GM12892 (cell line): Measurements from ENCODE around the gene TFAP2A.

Experiments
- DNase-seq: peaks from one replicate; pipeline ENCODE4 v3.0.0; 2011; ENCODE audit not compliant: insufficient read length
- FAIRE-seq: peaks from 2 replicates; lab custom pipeline; 2011; peaks lifted over from hg19 to GRCh38; lab: Jason Lieb, UNC
- POLR2A ChIP-seq: IDR thresholded peaks from 2 replicates; pipeline ENCODE4 v1.6.1; 2011; ENCODE audit warnings: low read depth, low read length, control low read depth
- POLR2AphosphoS5 ChIP-seq: IDR thresholded peaks from 2 replicates; pipeline ENCODE4 v1.6.1; 2011; ENCODE audit warnings: low read depth, low read length, control low read depth
- TAF1 ChIP-seq: IDR thresholded peaks from 2 replicates; pipeline ENCODE4 v1.6.1; 2011; ENCODE audit warnings: low read depth, mild to moderate bottlenecking, control low read depth, low read length, borderline replicate concordance

The TFAP2A gene

DNA sequence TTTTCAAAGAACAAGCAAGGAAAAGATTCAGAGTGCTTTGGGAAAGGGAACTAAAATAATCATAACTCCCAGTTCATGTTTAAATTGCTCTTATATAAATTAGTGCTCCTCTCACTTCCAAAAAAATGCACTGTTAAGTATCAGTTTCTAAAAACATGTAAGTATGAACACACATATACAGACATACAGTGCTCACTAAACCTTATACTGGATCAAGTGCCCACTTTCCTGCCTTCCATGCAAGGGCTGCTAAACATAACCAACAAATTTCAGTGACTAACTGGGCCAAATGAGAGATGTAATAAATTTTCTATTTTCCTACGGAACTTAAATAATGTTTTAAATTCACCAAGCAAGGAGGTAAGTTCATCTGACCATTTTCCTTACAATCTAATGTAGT, 6.4 kb downstream of the TFAP2A start:
- TF ChIP-seq POLR2AphosphoS5 = no peak
- no peak for TF ChIP-seq TAF1
- no peak for TF ChIP-seq POLR2A
- no peak for FAIRE-seq

GRCh38 chr6:10407674-10408054, 7.2 kb downstream of the TFAP2A start:
- TF ChIP-seq TAF1 = no peak
- FAIRE-seq (peak; percentile 27), DNase-seq (no peak)

More for the DNA sequence above, 6.4 kb downstream of the TFAP2A start:
- no peak for DNase-seq

DNA sequence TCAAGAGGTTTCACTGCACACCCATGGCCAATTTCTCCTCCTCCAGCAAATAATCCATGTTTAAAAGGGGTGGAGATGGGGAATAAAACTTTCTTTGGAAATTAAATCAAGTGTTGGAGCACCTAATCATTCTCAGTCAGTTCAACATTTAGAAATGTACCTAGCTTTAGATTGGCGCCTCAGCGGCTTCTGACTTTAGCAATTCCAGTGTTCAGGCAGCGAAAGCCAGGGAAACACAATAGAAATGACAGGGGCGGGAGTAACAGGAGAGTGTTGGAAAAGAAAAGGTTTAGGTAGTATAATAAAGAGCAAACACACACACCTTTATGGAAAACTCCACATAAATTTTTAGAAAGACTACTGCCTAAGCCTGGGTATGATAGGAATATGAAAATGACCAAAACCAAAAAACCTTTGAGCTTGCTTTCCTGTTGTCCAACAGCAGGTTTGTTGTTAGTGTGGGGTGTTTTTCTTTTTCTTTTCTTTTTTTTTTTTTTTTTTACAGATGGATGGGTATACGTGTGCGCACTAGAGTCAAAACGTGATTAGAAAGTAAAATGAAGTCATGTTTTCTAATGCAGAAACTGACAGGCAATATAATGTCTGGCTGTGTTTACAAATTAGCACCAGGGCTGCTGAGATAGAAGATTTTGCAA, 7.7 kb downstream of the TFAP2A start:
- TF ChIP-seq TAF1 = no peak
- FAIRE-seq (no peak), DNase-seq (no peak)

DNA sequence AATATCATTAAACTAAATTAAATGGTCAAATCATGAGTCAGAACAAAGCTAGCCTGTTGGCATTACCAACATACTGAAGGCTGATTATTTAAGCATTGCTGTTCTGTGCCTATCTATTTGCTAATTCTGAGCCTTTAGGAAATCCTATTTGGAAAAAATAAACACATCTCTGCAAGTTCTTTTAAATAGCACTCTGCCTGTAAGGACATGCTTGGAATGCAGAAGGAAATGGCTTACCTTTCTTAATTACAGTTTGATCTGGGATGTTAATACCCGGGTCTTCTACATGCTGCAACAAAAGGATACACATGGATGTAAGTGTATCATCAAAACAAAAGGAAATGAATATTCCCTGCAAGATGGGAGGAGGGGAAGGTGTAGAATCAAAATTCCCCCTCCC, 8.3 kb downstream of the TFAP2A start:
- FAIRE-seq (peak; percentile 40), DNase-seq (no peak)
- TF ChIP-seq POLR2A (no peak), TAF1 (no peak)

DNA sequence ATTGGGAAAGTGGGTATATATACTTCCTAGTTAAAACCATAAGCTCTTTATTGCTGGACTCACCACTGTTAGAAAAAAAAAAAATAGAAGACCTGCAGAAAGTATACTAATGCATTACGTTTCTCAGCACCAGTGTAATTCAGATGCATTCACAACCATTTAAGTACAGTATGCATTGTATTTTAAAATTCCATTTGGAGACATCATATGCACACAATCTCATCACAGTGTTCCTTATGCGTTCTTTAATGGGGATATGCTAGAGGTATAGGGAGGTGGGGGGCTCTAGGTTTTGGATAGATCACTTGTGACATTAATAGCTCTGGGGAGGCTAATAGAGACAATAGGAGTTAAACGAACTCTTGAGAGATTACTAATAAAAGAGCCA, 9.4 kb downstream of the TFAP2A start:
- TF ChIP-seq TAF1 (no peak), POLR2A (no peak), POLR2AphosphoS5 (no peak)
- FAIRE-seq (peak; percentile 62), DNase-seq (no peak)

- no peak for DNase-seq
Measured at GRCh38 chr6:10404799-10405512, 9.9 kb downstream of the TFAP2A start.

DNA sequence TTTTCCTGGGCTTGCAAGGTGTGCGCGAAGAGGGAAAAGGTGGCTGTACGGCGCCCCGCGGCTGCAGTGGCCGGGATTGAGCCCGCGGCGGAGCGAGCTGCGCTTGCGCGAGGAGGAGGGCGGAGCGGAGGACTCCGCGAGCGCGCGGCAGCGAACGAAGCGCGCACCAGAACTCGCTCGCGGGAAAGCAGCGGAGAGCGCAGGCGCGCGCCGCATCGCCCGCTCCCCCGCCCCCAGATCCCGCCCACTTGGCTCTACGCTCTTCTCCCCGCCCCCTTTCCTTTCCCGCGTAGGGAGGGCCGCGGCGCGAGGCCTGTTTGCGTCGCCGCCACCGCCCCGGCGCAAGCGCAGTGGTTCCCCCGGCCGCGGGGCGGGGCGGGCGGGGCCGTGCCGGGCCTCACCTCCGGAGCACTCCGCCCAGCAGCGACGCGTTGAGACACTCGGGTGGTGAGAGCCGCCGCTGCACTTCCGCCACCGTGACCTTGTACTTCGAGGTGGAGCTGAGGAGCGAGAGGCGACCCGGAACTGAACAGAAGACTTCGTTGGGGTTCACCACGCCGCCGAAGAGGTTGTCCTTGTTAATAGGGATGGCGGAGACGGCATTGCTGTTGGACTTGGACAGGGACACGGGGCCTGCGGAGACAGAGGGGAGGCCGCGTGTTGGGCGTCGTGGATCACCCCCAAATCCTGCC, 10.6 kb downstream of the TFAP2A start:
- peak; percentile 92 for DNase-seq
- TF ChIP-seq POLR2AphosphoS5 (peak; percentile 58; the same call in 1 of the 2 replicates), POLR2A (peak; percentile 65), TAF1 (0 out of 2 replicates have a peak, but pooled peaks have one; percentile 45)
- FAIRE-seq = peak; percentile 100

More at GRCh38 chr6:10404799-10405512, 9.9 kb downstream of the TFAP2A start:
- TF ChIP-seq POLR2A (no peak), TAF1 (no peak), POLR2AphosphoS5 (no peak)
- FAIRE-seq = no peak

GRCh38 chr6:10403385-10404106, 11.3 kb downstream of the TFAP2A start:
- TF ChIP-seq POLR2AphosphoS5 (no peak), POLR2A (no peak), TAF1 (no peak)
- peak; percentile 36 for FAIRE-seq
- DNase-seq = no peak

DNA sequence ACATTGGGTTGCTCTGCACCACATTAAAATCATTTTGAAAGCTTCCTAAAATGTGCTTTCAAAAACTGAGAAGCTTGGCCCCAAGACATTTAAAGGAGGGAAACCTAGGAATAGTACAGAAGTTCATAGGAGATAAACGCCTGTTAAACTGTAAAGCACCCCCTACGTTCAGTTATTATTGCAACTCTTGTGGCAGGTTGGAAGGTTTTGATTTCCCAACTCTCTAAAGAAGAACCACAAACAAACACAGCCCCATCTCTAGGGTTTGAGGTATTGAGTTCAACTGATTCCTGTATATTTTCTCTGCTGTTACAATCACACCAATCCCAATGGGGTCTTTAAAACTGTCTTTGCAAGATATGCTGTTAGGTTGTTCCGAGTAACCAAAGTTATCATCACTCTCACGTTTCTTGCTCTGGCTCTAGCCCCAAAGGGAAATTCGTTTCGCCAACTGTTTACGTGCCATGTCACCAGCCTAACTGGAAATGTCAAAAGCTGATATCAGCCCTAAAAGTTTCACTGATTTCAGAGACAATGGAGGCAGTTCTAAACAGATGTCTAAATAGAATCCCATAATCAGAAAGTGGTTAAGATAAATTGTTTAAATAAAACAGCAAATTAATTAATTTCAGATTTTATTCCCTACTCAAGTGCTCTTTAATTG, 12.1 kb downstream of the TFAP2A start:
- DNase-seq (no peak), FAIRE-seq (peak; percentile 21)
- no peak for TF ChIP-seq POLR2AphosphoS5
- TF ChIP-seq TAF1 = no peak
- TF ChIP-seq POLR2A = no peak

DNA sequence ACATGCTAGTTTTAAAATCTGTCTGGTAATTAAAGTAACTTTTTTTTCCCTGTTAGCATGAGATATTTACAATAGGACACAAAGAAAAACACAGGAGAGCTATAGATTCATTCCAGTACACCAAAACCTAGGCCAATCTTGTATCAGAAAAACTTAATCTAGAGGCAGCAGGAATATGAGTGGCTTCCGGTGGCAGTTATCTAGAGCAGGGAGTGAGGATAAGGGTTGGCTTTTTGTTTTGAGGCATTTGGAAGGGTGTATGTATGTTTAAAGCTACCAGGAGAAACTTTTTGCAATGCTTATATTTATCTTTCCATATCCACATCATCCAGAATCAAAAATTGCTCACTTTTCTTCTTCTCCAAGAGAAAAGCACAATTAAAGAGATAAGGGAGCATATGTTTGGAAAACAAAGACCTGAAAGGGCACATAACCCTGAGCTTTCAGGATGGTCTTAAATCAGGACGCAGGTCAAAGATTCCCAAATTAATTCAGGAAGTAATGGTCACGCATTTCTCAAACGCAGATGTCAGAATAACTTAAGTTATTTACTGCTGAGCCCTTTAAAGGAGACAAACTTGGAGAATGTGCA, 13.1 kb downstream of the TFAP2A start:
- DNase-seq = no peak
- TF ChIP-seq TAF1 = no peak
- no peak for TF ChIP-seq POLR2A
- no peak for TF ChIP-seq POLR2AphosphoS5
- no peak for FAIRE-seq
